ENCODE measurements around the gene PBX1. TPM values are rescaled to one million over a fixed set of nuclear protein-coding genes. Genes with fewer than 3 reads are reported as not detected.
A peak's percentile ranks its signal among the peaks of the same experiment; 100 is the strongest.

The PBX1 gene
- total RNA-seq, 4 donors from 2014 or later: 15.2 to 48.6 (median 23.5) TPM

DNA sequence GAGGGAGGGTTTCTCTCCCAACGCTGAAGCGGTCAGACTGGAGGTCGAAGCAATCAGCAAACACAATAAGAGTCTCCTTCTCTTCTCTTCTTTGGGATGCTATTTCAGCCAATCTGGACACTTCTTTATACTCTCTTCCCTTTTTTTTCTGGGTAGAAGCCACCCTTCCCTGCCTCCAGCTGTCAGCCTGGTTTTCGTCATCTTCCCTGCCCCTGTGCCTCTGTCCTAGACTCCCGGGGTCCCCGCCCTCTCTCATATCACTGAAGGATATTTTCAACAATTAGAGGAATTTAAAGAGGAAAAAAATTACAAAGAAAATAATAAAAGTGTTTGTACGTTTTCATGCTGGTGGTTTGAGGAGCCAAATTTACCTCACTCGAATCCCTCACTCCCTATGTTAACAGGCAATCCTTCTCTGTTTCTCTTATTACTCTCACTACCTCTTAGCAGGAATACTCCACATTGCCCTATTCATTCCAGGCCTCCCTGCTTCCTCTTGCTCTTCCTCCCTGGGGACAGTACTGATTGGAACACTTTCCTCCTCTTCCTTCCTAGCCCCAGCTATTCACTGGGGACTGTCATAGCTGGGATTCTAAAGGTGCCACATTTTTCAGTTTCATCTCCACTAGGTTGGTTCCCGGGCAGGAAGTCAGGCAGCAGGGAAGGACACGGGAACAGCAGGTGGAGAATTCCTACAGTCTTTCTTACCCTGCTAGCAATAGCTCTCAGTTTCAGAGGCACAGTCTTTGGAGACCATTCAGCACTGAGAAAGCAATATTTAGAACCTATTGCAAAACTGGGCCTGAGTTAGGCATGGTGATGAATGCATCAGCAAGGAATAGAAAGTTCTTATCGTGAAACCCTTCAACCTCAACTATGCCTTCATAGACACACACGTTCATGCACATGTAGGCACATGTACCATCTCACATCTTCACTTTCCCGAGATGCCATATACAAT is 288.0 kb downstream of the PBX1 start:
- Histone ChIP-seq H3K36me3 (peaks cover 0 to 52% (median 8%) of the 10 kb centered on the region in 3 donors), H3K4me3 (no peak overlapping the region), H3K4me1 (peaks cover 0 to 5% (median 0%) of the 10 kb centered on the region in 3 donors), H3K27ac (no peak overlapping the region), H3K27me3 (no peaks in the 10 kb centered on the region), H3K9me3 (no peaks in the 10 kb centered on the region)
- 77 to 86% methylated on average over 12 to 13 of the region's 13 CpGs for WGBS, 2 donors
- TF ChIP-seq, protein P1, sequence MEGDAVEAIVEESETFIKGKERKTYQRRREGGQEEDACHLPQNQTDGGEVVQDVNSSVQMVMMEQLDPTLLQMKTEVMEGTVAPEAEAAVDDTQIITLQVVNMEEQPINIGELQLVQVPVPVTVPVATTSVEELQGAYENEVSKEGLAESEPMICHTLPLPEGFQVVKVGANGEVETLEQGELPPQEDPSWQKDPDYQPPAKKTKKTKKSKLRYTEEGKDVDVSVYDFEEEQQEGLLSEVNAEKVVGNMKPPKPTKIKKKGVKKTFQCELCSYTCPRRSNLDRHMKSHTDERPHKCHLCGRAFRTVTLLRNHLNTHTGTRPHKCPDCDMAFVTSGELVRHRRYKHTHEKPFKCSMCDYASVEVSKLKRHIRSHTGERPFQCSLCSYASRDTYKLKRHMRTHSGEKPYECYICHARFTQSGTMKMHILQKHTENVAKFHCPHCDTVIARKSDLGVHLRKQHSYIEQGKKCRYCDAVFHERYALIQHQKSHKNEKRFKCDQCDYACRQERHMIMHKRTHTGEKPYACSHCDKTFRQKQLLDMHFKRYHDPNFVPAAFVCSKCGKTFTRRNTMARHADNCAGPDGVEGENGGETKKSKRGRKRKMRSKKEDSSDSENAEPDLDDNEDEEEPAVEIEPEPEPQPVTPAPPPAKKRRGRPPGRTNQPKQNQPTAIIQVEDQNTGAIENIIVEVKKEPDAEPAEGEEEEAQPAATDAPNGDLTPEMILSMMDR (IDR thresholded peaks at IDR 0.05): no peak
- TF ChIP-seq POLR2A (IDR thresholded peaks at IDR 0.05): no peak
- no peak for DNase-seq
- intact Hi-C loops (cut with DNase I): no loop called here

DNA sequence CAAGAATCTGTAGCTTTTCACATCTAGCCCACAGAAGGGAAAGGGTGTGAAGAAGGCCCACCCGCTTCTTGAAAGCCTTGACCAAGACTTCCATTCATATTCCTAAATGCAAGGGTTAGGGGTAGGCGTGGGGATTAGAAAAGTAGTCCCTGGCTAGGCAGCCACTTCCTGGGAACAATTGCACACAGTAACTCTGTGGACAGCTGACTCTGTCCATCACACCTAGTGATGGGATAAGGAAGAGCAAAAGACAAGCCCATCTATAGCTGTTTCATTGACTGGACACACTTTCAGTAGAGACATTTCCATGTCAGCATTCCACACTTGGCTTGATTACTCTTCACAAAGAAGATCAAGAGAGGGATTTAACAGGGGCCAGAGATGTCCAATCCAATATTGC is 294.2 kb downstream of the PBX1 start:
- no peaks in the 10 kb centered on the region for H3K9me3 ChIP-seq
- H3K36me3 ChIP-seq: peaks cover 0 to 15% (median 0%) of the 10 kb centered on the region in 3 donors
- WGBS, 2 donors: 94% methylated on average over 2 of the region's 2 CpGs; no CpG with 5 or more reads in 1 of the 2 donors
- H3K27me3 ChIP-seq: no peaks in the 10 kb centered on the region
- peaks cover 0 to 13% (median 6%) of the 10 kb centered on the region in 3 donors for H3K4me1 ChIP-seq
- intact Hi-C loops (cut with DNase I): no loop called here
- H3K27ac ChIP-seq: no peak overlapping the region
- no peak overlapping the region for H3K4me3 ChIP-seq
- no peak for DNase-seq
- TF ChIP-seq, protein P1 (IDR thresholded peaks at IDR 0.05): no peak
- no peak for TF ChIP-seq POLR2A (IDR thresholded peaks at IDR 0.05)

DNA sequence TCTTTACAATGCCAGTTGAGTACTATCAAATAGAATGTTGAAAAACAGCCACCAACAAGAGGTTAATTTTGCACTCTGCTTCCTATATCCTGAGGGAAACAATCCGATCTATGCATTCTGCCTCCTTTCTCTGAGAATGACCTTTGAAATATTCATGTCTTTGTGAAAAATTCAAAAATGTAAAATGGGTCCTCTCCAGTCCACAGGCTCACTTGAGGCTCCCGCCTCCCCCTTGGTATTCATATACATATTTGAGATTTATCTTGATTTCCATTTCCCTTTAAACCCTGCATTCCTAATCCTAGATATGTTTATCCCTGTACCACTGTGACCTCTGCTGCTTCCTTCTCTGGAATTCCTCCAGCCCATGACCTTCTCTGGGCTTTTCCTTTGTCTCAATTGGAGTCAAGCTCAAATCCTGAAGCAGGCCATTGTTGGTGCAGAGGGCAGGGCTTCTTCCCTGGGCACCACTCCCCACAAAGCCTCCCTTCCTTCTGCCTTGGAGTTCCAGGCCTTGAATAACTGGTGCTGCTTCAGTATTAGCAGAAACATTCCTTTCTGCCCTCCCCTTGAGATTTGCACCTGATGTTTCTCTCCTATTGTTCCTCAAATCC is 296.8 kb downstream of the PBX1 start:
- H3K27ac ChIP-seq: peak overlapping the region in 1 of 4 donors; percentile 2
- no peaks in the 10 kb centered on the region for H3K9me3 ChIP-seq
- 53 to 54% methylated on average over 2 of the region's 2 CpGs for WGBS, 2 donors
- no peaks in the 10 kb centered on the region for H3K36me3 ChIP-seq
- intact Hi-C loops (cut with DNase I): no loop called here
- TF ChIP-seq, protein P1 (IDR thresholded peaks at IDR 0.05): no peak
- TF ChIP-seq POLR2A (IDR thresholded peaks at IDR 0.05): no peak
- no peak overlapping the region for H3K4me3 ChIP-seq
- H3K27me3 ChIP-seq: no peaks in the 10 kb centered on the region
- no peak for DNase-seq
- peaks cover 0 to 13% (median 6%) of the 10 kb centered on the region in 3 donors for H3K4me1 ChIP-seq

DNA sequence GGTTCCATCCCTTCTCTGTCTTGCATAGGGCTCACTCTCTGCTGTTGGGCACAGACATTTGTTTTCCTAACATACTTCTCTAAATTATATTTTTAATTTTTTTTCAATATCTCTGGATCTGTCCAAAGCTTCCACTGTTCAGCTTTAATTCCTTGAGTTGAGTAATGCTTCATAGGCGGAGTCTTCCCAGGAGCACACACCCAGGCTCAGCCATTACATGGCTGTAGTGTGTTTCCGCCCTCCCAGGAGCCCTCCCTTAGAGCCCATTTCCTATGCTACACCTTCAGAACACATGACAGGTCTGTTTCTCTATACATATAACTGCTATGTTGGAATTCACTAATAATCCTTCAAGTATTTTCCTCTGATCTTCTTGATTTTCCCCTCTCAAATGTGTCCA is 297.4 kb downstream of the PBX1 start:
- peaks cover 0 to 13% (median 6%) of the 10 kb centered on the region in 3 donors for H3K4me1 ChIP-seq
- no peaks in the 10 kb centered on the region for H3K27me3 ChIP-seq
- no peaks in the 10 kb centered on the region for H3K36me3 ChIP-seq
- no peak overlapping the region for H3K4me3 ChIP-seq
- intact Hi-C loops (cut with DNase I): no loop called here
- no peak for TF ChIP-seq POLR2A (IDR thresholded peaks at IDR 0.05)
- TF ChIP-seq, protein P1 (IDR thresholded peaks at IDR 0.05): no peak
- no peak overlapping the region for H3K27ac ChIP-seq
- DNase-seq: no peak
- 83 to 96% methylated on average over 2 of the region's 2 CpGs for WGBS, 2 donors
- H3K9me3 ChIP-seq: no peaks in the 10 kb centered on the region

DNA sequence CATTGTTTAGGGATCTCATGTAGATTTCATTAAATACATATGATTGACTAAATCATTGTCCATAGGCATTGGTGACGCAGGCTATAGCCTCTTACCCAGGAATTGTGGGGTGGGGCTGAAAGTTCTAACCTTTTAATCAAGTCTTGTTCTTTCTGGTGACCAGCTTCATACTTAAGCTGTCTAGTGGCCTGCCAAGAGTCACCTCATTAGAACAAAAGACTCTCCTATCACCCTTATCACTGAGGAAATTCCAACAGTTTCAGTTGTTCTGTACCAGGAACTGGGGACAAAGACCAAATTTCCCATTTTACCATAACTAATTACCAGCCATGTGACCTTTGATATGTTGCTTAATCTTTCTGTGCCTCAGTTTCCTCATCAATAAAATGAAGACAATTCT is 298.5 kb downstream of the PBX1 start:
- no peaks in the 10 kb centered on the region for H3K9me3 ChIP-seq
- no peak overlapping the region for H3K27ac ChIP-seq
- H3K4me1 ChIP-seq: peaks cover 0 to 13% (median 6%) of the 10 kb centered on the region in 3 donors
- H3K27me3 ChIP-seq: no peaks in the 10 kb centered on the region
- 87 to 88% methylated on average over 1 of the region's 1 CpG for WGBS, 2 donors
- no peak overlapping the region for H3K4me3 ChIP-seq
- no peak for DNase-seq
- H3K36me3 ChIP-seq: no peaks in the 10 kb centered on the region
- TF ChIP-seq POLR2A (IDR thresholded peaks at IDR 0.05): no peak
- TF ChIP-seq, protein P1 (IDR thresholded peaks at IDR 0.05): no peak
- intact Hi-C loops (cut with DNase I): no loop called here

All from esophagus squamous epithelium (tissue), 5 donors.